HG02759 (cell line): ENCODE measurements around the gene MIOS.
"Not testable (repeated sequence)": the region's sequence is repeated elsewhere in the genome, so short reads cannot be mapped to it uniquely, and the experiment has no call there.

Experiments used
- ATAC-seq: cut with Tn5 transposase; IDR thresholded peaks from one replicate; pipeline ENCODE4 v1.9.1; 2021; ENCODE audit warnings: mild to moderate bottlenecking, moderate library complexity; ENCODE audit not compliant: unreplicated experiment

The MIOS gene

GRCh38 chr7:7554021-7554432 is 12.7 kb upstream of the MIOS start:
- ATAC-seq: no peak

GRCh38 chr7:7554649-7555575 is 11.8 kb upstream of the MIOS start:
- no peak for ATAC-seq

- ATAC-seq: no peak
Measured at GRCh38 chr7:7556852-7557251, 9.8 kb upstream of the MIOS start.

- no peak for ATAC-seq
Measured at GRCh38 chr7:7557252-7557651, 9.4 kb upstream of the MIOS start.

GRCh38 chr7:7561591-7561990 is 5.1 kb upstream of the MIOS start:
- not testable (repeated sequence) for ATAC-seq

GRCh38 chr7:7562736-7563135 is 3.9 kb upstream of the MIOS start:
- no peak for ATAC-seq

GRCh38 chr7:7563269-7563668 is 3.4 kb upstream of the MIOS start:
- ATAC-seq: no peak

GRCh38 chr7:7563813-7564212 is 2.9 kb upstream of the MIOS start:
- no peak for ATAC-seq

- ATAC-seq: no peak
Measured at GRCh38 chr7:7564323-7564780, 2.3 kb upstream of the MIOS start.

GRCh38 chr7:7565018-7565680 is 1.5 kb upstream of the MIOS start:
- ATAC-seq: no peak

GRCh38 chr7:7565746-7566650 is 686 bp upstream of the MIOS start:
- peak; percentile 30 for ATAC-seq

- no peak for ATAC-seq
Measured at GRCh38 chr7:7567898-7568531, 1.3 kb downstream of the MIOS start.

- no peak for ATAC-seq
Measured at GRCh38 chr7:7568553-7568952, 1.9 kb downstream of the MIOS start.

GRCh38 chr7:7569081-7569527 is 2.4 kb downstream of the MIOS start:
- peak; percentile 26 for ATAC-seq

- peak; percentile 16 for ATAC-seq
Measured at GRCh38 chr7:7569615-7570014, 2.9 kb downstream of the MIOS start.

GRCh38 chr7:7570584-7570983 is 3.9 kb downstream of the MIOS start:
- no peak for ATAC-seq

GRCh38 chr7:7573701-7574100 is 7.0 kb downstream of the MIOS start:
- no peak for ATAC-seq

- no peak for ATAC-seq
Measured at GRCh38 chr7:7576344-7576743, 9.7 kb downstream of the MIOS start.

- no peak for ATAC-seq
Measured at GRCh38 chr7:7577888-7578287, 11.2 kb downstream of the MIOS start.

GRCh38 chr7:7579638-7580037 is 13.0 kb downstream of the MIOS start:
- ATAC-seq: no peak
